GM23338 (cell line): ENCODE data around the gene ZNF653. TPM values are rescaled to one million over a fixed set of nuclear protein-coding genes. Genes with fewer than 3 reads are reported as not detected.

Source experiments
- ATAC-seq: fragments of 200-7000 bp; cut with Tn5 transposase; 3 replicates; pipeline ENCODE4 v1.9.1; 2020
- DNase-seq: peaks from one replicate; pipeline ENCODE4 v3.0.0-alpha.2; 2015; ENCODE audit warnings: low spot score
- H2AFZ ChIP-seq: fragments of 200-600 bp; sonication (generic); 2 replicates; pipeline ENCODE4 v1.8.0; 2016; ENCODE audit warnings: antibody characterized with exemption, mild to moderate bottlenecking, moderate library complexity
- H3F3A ChIP-seq: fragments of 200-600 bp; sonication (generic); replicated peaks from 2 replicates; pipeline ENCODE4 v1.8.0; 2017; ENCODE audit warnings: antibody characterized with exemption, mixed run types, low read depth
- H3K27ac ChIP-seq: fragments of 200-600 bp; sonication (generic); 2 replicates; pipeline ENCODE4 v1.6.1; 2016; ENCODE audit warnings: low read depth
- H3K27me3 ChIP-seq: fragments of 200-600 bp; sonication (generic); 2 replicates; pipeline ENCODE4 v1.8.0; 2016; ENCODE audit warnings: mild to moderate bottlenecking, mixed run types, moderate library complexity; ENCODE audit not compliant: insufficient read depth
- H3K36me3 ChIP-seq: fragments of 200-600 bp; sonication (generic); 2 replicates; pipeline ENCODE4 v1.8.0; 2016; ENCODE audit warnings: mild to moderate bottlenecking; ENCODE audit not compliant: insufficient read depth
- H3K4me1 ChIP-seq: fragments of 200-600 bp; sonication (generic); 2 replicates; pipeline ENCODE4 v1.8.0; 2016; ENCODE audit warnings: mild to moderate bottlenecking, moderate library complexity; ENCODE audit not compliant: insufficient read depth
- H3K4me2 ChIP-seq: fragments of 200-600 bp; sonication (generic); 2 replicates; pipeline ENCODE4 v1.7.1; 2017; ENCODE audit warnings: mixed run types
- H3K4me3 ChIP-seq: fragments of 200-600 bp; sonication (generic); 2 replicates; pipeline ENCODE4 v1.6.1; 2016; ENCODE audit warnings: mixed run types
- H3K79me2 ChIP-seq: fragments of 200-600 bp; sonication (generic); replicated peaks from 2 replicates; pipeline ENCODE4 v1.8.0; 2017; ENCODE audit warnings: mild to moderate bottlenecking; ENCODE audit not compliant: insufficient read depth
- H3K9me2 ChIP-seq: fragments of 200-600 bp; sonication (generic); 2 replicates; pipeline ENCODE4 v1.8.0; 2017; ENCODE audit not compliant: insufficient read depth
- H4K20me1 ChIP-seq: fragments of 200-600 bp; sonication (generic); replicated peaks from 2 replicates; pipeline ENCODE4 v1.8.0; 2017; ENCODE audit warnings: mild to moderate bottlenecking; ENCODE audit not compliant: insufficient read depth
- H3K27ac Mint-ChIP-seq: 2 replicates; pipeline ENCODE4 v1.8.0; 2020; ENCODE audit warnings: inconsistent platforms, mild to moderate bottlenecking, moderate library complexity, mixed read lengths
- H3K27me3 Mint-ChIP-seq: 3 replicates; pipeline ENCODE4 v1.8.0; 2022; ENCODE audit warnings: low read depth, mild to moderate bottlenecking, moderate library complexity, mixed read lengths, inconsistent platforms; ENCODE audit not compliant: insufficient read depth, poor library complexity
- H3K36me3 Mint-ChIP-seq: 3 replicates; pipeline ENCODE4 v1.8.0; 2021; ENCODE audit warnings: low read depth, mild to moderate bottlenecking, inconsistent platforms, moderate library complexity, mixed read lengths
- H3K4me1 Mint-ChIP-seq: 3 replicates; pipeline ENCODE4 v1.8.0; 2020; ENCODE audit warnings: mild to moderate bottlenecking, inconsistent platforms, mixed read lengths
- H3K4me3 Mint-ChIP-seq: 3 replicates; pipeline ENCODE4 v1.8.0; 2021; ENCODE audit warnings: moderate library complexity, mild to moderate bottlenecking, inconsistent platforms, mixed read lengths
- H3K9me3 Mint-ChIP-seq: 3 replicates; pipeline ENCODE4 v1.8.0; 2020; ENCODE audit warnings: moderate library complexity, mild to moderate bottlenecking, inconsistent platforms, mixed read lengths
- CREB1 ChIP-seq: fragments of 250-450 bp; sonication (Bioruptor Pico); IDR thresholded peaks from 2 replicates; pipeline ENCODE4 v1.5.0; 2020; ENCODE audit warnings: low read depth, mild to moderate bottlenecking, moderate library complexity
- EZH2 ChIP-seq: fragments of 200-600 bp; sonication (generic); IDR thresholded peaks from one replicate; pipeline ENCODE4 v1.8.0; 2017; ENCODE audit warnings: antibody characterized with exemption, mild to moderate bottlenecking, low read depth; ENCODE audit not compliant: unreplicated experiment
- EZH2phosphoT487 ChIP-seq: fragments of 200-600 bp; sonication (generic); IDR thresholded peaks from one replicate; pipeline ENCODE4 v1.8.1; 2018; ENCODE audit warnings: antibody characterized with exemption; ENCODE audit not compliant: unreplicated experiment
- JUNB ChIP-seq: IDR thresholded peaks from one replicate; pipeline ENCODE4 v1.6.1; 2016; ENCODE audit warnings: antibody characterized with exemption; ENCODE audit not compliant: unreplicated experiment
- NANOG ChIP-seq: IDR thresholded peaks from 2 replicates; pipeline ENCODE4 v1.6.1; 2016; ENCODE audit warnings: antibody characterized with exemption, borderline replicate concordance
- POLR2AphosphoS5 ChIP-seq: IDR thresholded peaks from 2 replicates; pipeline ENCODE4 v1.6.1; 2016; ENCODE audit warnings: antibody characterized with exemption, low read depth
- STAT1 ChIP-seq: IDR thresholded peaks from one replicate; pipeline ENCODE4 v1.6.1; 2016; ENCODE audit warnings: antibody characterized with exemption; ENCODE audit not compliant: unreplicated experiment
- ZNF114 ChIP-seq: fragments of 250-450 bp; sonication (Bioruptor Pico); IDR thresholded peaks from 2 replicates; pipeline ENCODE4 v1.5.0; 2020; ENCODE audit warnings: mild to moderate bottlenecking, moderate library complexity
- ZNF331 ChIP-seq: fragments of 250-450 bp; sonication (Bioruptor Pico); IDR thresholded peaks from 2 replicates; pipeline ENCODE4 v1.5.0; 2020; ENCODE audit warnings: low read depth, mild to moderate bottlenecking, moderate library complexity
- polyA plus RNA-seq: library from polyadenylated mRNA; unstranded; fragments of >200 nt; fragmentation: Nextera tagmentation; extraction: Ambion mirVana; gene quantifications from 2 replicates; pipeline ENCODE4 v1.2.1, GENCODE V29; 2016
- total RNA-seq: library from RNA; depleted of rRNA; stranded (reverse); fragments of >200 nt; shearing (Covaris generic); gene quantifications from 2 replicates; pipeline ENCODE4 v1.2.3, GENCODE V29; 2014
- TF ChIP-seq, protein P1 (sequence below), 2 experiments: fragments of 200-600 bp in 1 of 2; sonication (generic) in 1 of 2; conservative IDR thresholded peaks; 2 replicates each; pipeline versions ENCODE4 v1.5.1 to v1.6.1; 2016 to 2017; ENCODE audit warnings: antibody characterized with exemption in 2 of 2, low read depth in 2 of 2, mild to moderate bottlenecking in 2 of 2, moderate library complexity in 1 of 2
- TF ChIP-seq, protein P2 (sequence below): IDR thresholded peaks from one replicate; pipeline ENCODE4 v1.6.1; 2018; ENCODE audit warnings: antibody characterized with exemption; ENCODE audit not compliant: unreplicated experiment
- TF ChIP-seq, protein P3 (sequence below): IDR thresholded peaks from 2 replicates; pipeline ENCODE4 v1.6.1; 2016; ENCODE audit warnings: antibody characterized with exemption
- TF ChIP-seq, protein P4 (sequence below): fragments of 250-450 bp; sonication (Bioruptor Pico); IDR thresholded peaks from 2 replicates; pipeline ENCODE4 v1.5.0; 2020; ENCODE audit warnings: mild to moderate bottlenecking, moderate library complexity

ZNF653 gene
- total and polyA plus RNA-seq, 2 experiments from 2014 or later = 2.5 to 5.3 TPM

DNA sequence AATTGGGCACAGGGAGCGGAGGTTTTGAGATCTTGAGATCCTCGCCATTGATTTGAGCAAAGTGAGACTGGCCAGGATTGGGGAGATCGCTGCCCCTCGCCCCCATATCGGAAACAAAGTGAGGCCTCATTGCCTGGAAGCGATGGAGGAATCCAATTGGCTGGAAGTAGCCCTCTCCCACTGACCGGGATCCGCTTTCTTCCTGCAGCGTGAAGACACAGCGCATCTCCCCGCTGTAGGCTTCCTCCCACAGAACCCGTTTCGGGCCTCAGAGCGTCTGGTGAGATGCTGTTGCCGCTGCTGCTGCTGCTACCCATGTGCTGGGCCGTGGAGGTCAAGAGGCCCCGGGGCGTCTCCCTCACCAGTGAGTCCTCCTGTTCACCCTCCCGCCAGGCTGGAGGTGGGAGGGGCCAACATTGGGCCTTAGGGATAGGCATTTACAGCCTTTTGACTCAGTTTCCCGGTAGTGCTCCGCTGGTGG, 69.8 kb downstream of the ZNF653 start:
- Histone ChIP-seq H2AFZ (peak overlapping the region; percentile 10; the same call in 1 of the 2 replicates), H3K79me2 (peaks cover 19% of the 10 kb centered on the region), H3K36me3 (peaks cover 32% of the 10 kb centered on the region), H3K4me2 (peak overlapping the region; percentile 93), H3K4me1 (peaks cover 11% of the 10 kb centered on the region; the same call in 1 of the 2 replicates), H4K20me1 (peaks cover 3% of the 10 kb centered on the region; the same call in 1 of the 2 replicates), H3K27me3 (no peaks in the 10 kb centered on the region), H3K9me2 (no peaks in the 10 kb centered on the region), H3K27ac (peak overlapping the region; percentile 81; the same call in 1 of the 2 replicates), H3K4me3 (peak overlapping the region; percentile 69), H3F3A (peaks cover 5% of the 10 kb centered on the region; the same call in 1 of the 2 replicates)
- Mint-ChIP-seq H3K4me3 (peak overlapping the region; percentile 99), H3K9me3 (no peaks in the 10 kb centered on the region), H3K27me3 (peaks cover 15% of the 10 kb centered on the region), H3K27ac (peak overlapping the region; percentile 100), H3K36me3 (peaks cover 51% of the 10 kb centered on the region), H3K4me1 (peaks cover 6% of the 10 kb centered on the region; the same call in 2 of the 3 replicates)
- ATAC-seq = peak; percentile 6
- peak; percentile 53 for DNase-seq
- no peak for TF ChIP-seq EZH2
- no peak for TF ChIP-seq CREB1 (CRISPR knock-in tag)
- TF ChIP-seq NANOG = no peak
- TF ChIP-seq JUNB = no peak
- no peak for TF ChIP-seq EZH2phosphoT487
- TF ChIP-seq ZNF114 (CRISPR knock-in tag) = no peak
- TF ChIP-seq, protein P1, sequence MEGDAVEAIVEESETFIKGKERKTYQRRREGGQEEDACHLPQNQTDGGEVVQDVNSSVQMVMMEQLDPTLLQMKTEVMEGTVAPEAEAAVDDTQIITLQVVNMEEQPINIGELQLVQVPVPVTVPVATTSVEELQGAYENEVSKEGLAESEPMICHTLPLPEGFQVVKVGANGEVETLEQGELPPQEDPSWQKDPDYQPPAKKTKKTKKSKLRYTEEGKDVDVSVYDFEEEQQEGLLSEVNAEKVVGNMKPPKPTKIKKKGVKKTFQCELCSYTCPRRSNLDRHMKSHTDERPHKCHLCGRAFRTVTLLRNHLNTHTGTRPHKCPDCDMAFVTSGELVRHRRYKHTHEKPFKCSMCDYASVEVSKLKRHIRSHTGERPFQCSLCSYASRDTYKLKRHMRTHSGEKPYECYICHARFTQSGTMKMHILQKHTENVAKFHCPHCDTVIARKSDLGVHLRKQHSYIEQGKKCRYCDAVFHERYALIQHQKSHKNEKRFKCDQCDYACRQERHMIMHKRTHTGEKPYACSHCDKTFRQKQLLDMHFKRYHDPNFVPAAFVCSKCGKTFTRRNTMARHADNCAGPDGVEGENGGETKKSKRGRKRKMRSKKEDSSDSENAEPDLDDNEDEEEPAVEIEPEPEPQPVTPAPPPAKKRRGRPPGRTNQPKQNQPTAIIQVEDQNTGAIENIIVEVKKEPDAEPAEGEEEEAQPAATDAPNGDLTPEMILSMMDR (conservative IDR thresholded peaks at IDR 0.05; ENCODE audit: low read depth in 2 of 2) = no peak
- no peak for TF ChIP-seq STAT1
- TF ChIP-seq, protein P2, sequence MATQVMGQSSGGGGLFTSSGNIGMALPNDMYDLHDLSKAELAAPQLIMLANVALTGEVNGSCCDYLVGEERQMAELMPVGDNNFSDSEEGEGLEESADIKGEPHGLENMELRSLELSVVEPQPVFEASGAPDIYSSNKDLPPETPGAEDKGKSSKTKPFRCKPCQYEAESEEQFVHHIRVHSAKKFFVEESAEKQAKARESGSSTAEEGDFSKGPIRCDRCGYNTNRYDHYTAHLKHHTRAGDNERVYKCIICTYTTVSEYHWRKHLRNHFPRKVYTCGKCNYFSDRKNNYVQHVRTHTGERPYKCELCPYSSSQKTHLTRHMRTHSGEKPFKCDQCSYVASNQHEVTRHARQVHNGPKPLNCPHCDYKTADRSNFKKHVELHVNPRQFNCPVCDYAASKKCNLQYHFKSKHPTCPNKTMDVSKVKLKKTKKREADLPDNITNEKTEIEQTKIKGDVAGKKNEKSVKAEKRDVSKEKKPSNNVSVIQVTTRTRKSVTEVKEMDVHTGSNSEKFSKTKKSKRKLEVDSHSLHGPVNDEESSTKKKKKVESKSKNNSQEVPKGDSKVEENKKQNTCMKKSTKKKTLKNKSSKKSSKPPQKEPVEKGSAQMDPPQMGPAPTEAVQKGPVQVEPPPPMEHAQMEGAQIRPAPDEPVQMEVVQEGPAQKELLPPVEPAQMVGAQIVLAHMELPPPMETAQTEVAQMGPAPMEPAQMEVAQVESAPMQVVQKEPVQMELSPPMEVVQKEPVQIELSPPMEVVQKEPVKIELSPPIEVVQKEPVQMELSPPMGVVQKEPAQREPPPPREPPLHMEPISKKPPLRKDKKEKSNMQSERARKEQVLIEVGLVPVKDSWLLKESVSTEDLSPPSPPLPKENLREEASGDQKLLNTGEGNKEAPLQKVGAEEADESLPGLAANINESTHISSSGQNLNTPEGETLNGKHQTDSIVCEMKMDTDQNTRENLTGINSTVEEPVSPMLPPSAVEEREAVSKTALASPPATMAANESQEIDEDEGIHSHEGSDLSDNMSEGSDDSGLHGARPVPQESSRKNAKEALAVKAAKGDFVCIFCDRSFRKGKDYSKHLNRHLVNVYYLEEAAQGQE = no peak
- TF ChIP-seq, protein P3, sequence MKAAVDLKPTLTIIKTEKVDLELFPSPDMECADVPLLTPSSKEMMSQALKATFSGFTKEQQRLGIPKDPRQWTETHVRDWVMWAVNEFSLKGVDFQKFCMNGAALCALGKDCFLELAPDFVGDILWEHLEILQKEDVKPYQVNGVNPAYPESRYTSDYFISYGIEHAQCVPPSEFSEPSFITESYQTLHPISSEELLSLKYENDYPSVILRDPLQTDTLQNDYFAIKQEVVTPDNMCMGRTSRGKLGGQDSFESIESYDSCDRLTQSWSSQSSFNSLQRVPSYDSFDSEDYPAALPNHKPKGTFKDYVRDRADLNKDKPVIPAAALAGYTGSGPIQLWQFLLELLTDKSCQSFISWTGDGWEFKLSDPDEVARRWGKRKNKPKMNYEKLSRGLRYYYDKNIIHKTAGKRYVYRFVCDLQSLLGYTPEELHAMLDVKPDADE = no peak
- TF ChIP-seq POLR2AphosphoS5 = no peak
- TF ChIP-seq, protein P4, sequence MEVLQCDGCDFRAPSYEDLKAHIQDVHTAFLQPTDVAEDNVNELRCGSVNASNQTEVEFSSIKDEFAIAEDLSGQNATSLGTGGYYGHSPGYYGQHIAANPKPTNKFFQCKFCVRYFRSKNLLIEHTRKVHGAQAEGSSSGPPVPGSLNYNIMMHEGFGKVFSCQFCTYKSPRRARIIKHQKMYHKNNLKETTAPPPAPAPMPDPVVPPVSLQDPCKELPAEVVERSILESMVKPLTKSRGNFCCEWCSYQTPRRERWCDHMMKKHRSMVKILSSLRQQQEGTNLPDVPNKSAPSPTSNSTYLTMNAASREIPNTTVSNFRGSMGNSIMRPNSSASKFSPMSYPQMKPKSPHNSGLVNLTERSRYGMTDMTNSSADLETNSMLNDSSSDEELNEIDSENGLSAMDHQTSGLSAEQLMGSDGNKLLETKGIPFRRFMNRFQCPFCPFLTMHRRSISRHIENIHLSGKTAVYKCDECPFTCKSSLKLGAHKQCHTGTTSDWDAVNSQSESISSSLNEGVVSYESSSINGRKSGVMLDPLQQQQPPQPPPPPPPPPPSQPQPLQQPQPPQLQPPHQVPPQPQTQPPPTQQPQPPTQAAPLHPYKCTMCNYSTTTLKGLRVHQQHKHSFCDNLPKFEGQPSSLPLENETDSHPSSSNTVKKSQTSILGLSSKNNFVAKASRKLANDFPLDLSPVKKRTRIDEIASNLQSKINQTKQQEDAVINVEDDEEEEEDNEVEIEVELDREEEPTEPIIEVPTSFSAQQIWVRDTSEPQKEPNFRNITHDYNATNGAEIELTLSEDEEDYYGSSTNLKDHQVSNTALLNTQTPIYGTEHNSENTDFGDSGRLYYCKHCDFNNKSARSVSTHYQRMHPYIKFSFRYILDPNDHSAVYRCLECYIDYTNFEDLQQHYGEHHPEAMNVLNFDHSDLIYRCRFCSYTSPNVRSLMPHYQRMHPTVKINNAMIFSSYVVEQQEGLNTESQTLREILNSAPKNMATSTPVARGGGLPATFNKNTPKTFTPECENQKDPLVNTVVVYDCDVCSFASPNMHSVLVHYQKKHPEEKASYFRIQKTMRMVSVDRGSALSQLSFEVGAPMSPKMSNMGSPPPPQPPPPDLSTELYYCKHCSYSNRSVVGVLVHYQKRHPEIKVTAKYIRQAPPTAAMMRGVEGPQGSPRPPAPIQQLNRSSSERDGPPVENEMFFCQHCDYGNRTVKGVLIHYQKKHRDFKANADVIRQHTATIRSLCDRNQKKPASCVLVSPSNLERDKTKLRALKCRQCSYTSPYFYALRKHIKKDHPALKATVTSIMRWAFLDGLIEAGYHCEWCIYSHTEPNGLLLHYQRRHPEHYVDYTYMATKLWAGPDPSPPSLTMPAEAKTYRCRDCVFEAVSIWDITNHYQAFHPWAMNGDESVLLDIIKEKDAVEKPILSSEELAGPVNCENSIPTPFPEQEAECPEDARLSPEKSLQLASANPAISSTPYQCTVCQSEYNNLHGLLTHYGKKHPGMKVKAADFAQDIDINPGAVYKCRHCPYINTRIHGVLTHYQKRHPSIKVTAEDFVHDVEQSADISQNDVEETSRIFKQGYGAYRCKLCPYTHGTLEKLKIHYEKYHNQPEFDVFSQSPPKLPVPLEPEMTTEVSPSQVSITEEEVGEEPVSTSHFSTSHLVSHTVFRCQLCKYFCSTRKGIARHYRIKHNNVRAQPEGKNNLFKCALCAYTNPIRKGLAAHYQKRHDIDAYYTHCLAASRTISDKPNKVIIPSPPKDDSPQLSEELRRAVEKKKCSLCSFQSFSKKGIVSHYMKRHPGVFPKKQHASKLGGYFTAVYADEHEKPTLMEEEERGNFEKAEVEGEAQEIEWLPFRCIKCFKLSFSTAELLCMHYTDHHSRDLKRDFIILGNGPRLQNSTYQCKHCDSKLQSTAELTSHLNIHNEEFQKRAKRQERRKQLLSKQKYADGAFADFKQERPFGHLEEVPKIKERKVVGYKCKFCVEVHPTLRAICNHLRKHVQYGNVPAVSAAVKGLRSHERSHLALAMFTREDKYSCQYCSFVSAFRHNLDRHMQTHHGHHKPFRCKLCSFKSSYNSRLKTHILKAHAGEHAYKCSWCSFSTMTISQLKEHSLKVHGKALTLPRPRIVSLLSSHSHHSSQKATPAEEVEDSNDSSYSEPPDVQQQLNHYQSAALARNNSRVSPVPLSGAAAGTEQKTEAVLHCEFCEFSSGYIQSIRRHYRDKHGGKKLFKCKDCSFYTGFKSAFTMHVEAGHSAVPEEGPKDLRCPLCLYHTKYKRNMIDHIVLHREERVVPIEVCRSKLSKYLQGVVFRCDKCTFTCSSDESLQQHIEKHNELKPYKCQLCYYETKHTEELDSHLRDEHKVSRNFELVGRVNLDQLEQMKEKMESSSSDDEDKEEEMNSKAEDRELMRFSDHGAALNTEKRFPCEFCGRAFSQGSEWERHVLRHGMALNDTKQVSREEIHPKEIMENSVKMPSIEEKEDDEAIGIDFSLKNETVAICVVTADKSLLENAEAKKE (CRISPR knock-in tag) = no peak
- no peak for TF ChIP-seq ZNF331 (CRISPR knock-in tag)
